ENCODE data around the gene DNAI4. TPM values are rescaled to one million over a fixed set of nuclear protein-coding genes. Genes with fewer than 3 reads are reported as not detected.

Gene DNAI4
- total and polyA plus RNA-seq, 2 donors (not counting 3 experiments of a cell fraction or from before 2014, with no cell fraction given), result 0.51 to 3.3 TPM

DNA sequence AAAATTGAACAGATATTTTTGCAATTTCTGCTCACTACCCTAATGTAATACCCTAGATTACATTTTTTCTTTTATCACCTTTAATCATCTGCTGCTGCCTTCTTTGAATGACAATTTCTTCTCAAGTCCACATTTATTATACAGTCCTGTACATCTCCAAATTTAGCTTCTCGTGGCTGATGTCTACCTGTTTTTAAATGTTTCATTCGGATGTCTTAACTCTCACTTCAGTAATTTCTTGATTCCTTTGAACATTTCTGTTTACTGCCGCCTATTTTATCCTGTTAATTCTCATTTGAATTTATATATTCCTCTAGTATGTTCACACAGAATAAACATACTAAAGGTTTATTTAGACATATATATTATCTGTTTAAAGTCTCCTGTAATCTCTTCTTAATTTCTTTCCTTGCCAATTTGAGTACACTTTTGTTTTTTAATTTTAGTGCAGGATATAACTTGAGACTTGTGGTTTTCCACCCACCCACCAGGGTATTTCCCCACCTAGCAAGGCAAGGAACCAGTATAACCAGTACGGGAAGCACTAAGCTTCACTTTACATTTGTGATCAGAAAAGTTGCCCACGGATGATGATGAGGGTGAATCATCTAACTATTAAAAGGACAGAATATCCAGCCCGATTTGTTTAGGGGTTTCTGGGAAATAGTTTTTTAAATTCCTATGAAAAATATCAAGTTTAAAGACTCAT lies 136.3 kb downstream of the DNAI4 start:
- POLR2A ChIA-PET, result no interaction called here
- H2AFZ ChIP-seq (ENCODE audit: low read depth, low read length), result no peak overlapping the region
- dilution Hi-C loops (cut with MboI; ENCODE audit: extremely low pct_ligation_motif_present, low sequenced_read_pairs) (no loop called here), intact Hi-C loops (cut with micrococcal nuclease) (no loop called here)
- no peak overlapping the region for H3K4me2 ChIP-seq (ENCODE audit: insufficient read depth, low read length)
- no peak for FAIRE-seq
- H3K4me1 ChIP-seq (ENCODE audit: control insufficient read depth, extremely low read depth, insufficient read depth, low read length), result no peaks in the 10 kb centered on the region
- DNase-seq (ENCODE audit: low read depth, low spot score), result no peak
- H4K20me1 ChIP-seq (replicated peaks; ENCODE audit: control insufficient read depth, extremely low read depth, insufficient read depth, low read length), result no peaks in the 10 kb centered on the region
- H3K27ac ChIP-seq (ENCODE audit: insufficient read depth, low read depth, low read length), result no peak overlapping the region
- H3K9me3 ChIP-seq (replicated peaks; ENCODE audit: control insufficient read depth, insufficient read depth, low read length), result no peaks in the 10 kb centered on the region
- H3K9ac ChIP-seq (replicated peaks; ENCODE audit: extremely low read depth, insufficient read depth, low read length), result no peak overlapping the region
- no peak overlapping the region for H3K4me3 ChIP-seq (replicated peaks in 1 of 3; ENCODE audit: insufficient read depth in 1 of 3, low read depth in 1 of 3, low read length in 3 of 3)
- CTCF ChIA-PET, result interaction anchor here (1.4 to 1.7 kb wide), 2 partner anchors 13 to 55 kb away, joined by 4 read pairs; no protein-coding TSS in a partner anchor
- H3K27me3 ChIP-seq (ENCODE audit: control insufficient read depth in 2 of 2, insufficient read depth in 2 of 2, low read length in 2 of 2), result no peaks in the 10 kb centered on the region
- no peaks in the 10 kb centered on the region for H3K79me2 ChIP-seq (ENCODE audit: control insufficient read depth, insufficient read depth, low read length)
- no peaks in the 10 kb centered on the region for H3K36me3 ChIP-seq (ENCODE audit: control insufficient read depth in 2 of 2, extremely low read depth in 1 of 2, insufficient read depth in 2 of 2, low read length in 2 of 2)
- no peak for TF ChIP-seq JUN (IDR thresholded peaks at IDR 0.05; ENCODE audit: borderline replicate concordance, insufficient read depth, insufficient read length, low read depth)
- no peak for TF ChIP-seq FOS (IDR thresholded peaks at IDR 0.05; ENCODE audit: borderline replicate concordance, insufficient read depth, low read length)
- no peak for TF ChIP-seq GATA2 (IDR thresholded peaks at IDR 0.05; ENCODE audit: insufficient read depth, insufficient read length, low read depth, low read length)
- TF ChIP-seq, protein P1, sequence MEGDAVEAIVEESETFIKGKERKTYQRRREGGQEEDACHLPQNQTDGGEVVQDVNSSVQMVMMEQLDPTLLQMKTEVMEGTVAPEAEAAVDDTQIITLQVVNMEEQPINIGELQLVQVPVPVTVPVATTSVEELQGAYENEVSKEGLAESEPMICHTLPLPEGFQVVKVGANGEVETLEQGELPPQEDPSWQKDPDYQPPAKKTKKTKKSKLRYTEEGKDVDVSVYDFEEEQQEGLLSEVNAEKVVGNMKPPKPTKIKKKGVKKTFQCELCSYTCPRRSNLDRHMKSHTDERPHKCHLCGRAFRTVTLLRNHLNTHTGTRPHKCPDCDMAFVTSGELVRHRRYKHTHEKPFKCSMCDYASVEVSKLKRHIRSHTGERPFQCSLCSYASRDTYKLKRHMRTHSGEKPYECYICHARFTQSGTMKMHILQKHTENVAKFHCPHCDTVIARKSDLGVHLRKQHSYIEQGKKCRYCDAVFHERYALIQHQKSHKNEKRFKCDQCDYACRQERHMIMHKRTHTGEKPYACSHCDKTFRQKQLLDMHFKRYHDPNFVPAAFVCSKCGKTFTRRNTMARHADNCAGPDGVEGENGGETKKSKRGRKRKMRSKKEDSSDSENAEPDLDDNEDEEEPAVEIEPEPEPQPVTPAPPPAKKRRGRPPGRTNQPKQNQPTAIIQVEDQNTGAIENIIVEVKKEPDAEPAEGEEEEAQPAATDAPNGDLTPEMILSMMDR (IDR thresholded peaks at IDR 0.05; ENCODE audit: extremely low read depth in 1 of 2, insufficient read depth in 1 of 2, low read depth in 1 of 2, low read length in 2 of 2), result no peak
- TF ChIP-seq POLR2A (IDR thresholded peaks at IDR 0.05; ENCODE audit: low read depth, low read length), result no peak
- no peak for TF ChIP-seq MYC (IDR thresholded peaks at IDR 0.05; ENCODE audit: low read depth, low read length)
- no peak for TF ChIP-seq MAX (IDR thresholded peaks at IDR 0.05; ENCODE audit: insufficient read depth, insufficient read length)
- no peak for TF ChIP-seq POLR2AphosphoS5 (IDR thresholded peaks at IDR 0.05; ENCODE audit: insufficient read depth, low read depth, low read length)
- no peak for TF ChIP-seq EZH2 (IDR thresholded peaks at IDR 0.05; ENCODE audit: borderline replicate concordance, low read depth, low read length, severe bottlenecking)
- BruUV-seq (replicated peaks), result no TSS peak
- no peaks in the 10 kb centered on the region for H3K9me1 ChIP-seq (replicated peaks; ENCODE audit: control insufficient read depth, extremely low read depth, insufficient read depth, low read length)

Data from endothelial cell of umbilical vein (primary cell).